Stimulated activated CD4-positive, alpha-beta T cell treated with anti-CD3 and anti-CD28 coated beads, Interleukin-1b, Interleukin-23, amount 100 ng/mL, for 48 hours (primary cell): ENCODE results near the gene ELOA.
"Not testable (repeated sequence)": the region's sequence is repeated elsewhere in the genome, so short reads cannot be mapped to it uniquely, and the experiment has no call there.

Experiments used
- DNase-seq: peaks from one replicate; pipeline ENCODE4 v3.0.0-alpha.2; 2020

ELOA gene

GRCh38 chr1:23801876-23802275, 58.6 kb downstream of the ELOA start:
- DNase-seq = no peak

GRCh38 chr1:23802809-23803342, 59.6 kb downstream of the ELOA start:
- not testable (repeated sequence) for DNase-seq

GRCh38 chr1:23803674-23804073, 60.4 kb downstream of the ELOA start:
- DNase-seq = no peak

GRCh38 chr1:23804183-23804835, 61.0 kb downstream of the ELOA start:
- no peak for DNase-seq

- DNase-seq = no peak
Measured at GRCh38 chr1:23805025-23805424, 61.8 kb downstream of the ELOA start.

- no peak for DNase-seq
Measured at GRCh38 chr1:23806280-23806679, 63.0 kb downstream of the ELOA start.

GRCh38 chr1:23807453-23807852, 64.2 kb downstream of the ELOA start:
- DNase-seq = no peak

GRCh38 chr1:23809751-23810171, 66.5 kb downstream of the ELOA start:
- peak; percentile 82 for DNase-seq

GRCh38 chr1:23810818-23811540, 67.7 kb downstream of the ELOA start:
- DNase-seq = peak; percentile 48
